Measurements from ENCODE around the gene STX8.

DNA sequence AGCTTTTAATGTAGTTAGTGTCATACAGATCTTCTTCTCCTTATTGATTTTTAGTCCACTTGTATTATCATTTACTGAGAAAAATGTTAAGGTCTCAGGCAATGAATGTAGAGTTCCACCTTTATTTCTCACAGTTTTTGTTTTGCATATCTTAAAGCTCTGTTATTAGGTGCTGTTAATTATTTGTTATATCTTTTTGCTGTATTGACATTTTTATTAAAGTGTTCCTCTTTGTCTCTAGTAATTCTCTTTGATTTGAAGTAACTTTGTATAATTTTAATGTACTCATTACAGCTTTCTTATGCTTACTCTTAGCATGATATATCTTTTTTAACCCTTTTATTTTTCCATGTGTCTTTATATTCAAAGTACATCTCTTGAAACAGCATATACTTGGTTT lies 47.3 kb upstream of the STX8 start:
- TF ChIP-seq REST (IDR thresholded peaks at IDR 0.05; ENCODE audit: insufficient read depth in 1 of 2, low read depth in 2 of 2, low read length in 2 of 2) (no peak), TAF1 (IDR thresholded peaks at IDR 0.05; ENCODE audit: borderline replicate concordance, insufficient read depth, low read length) (no peak)
